PC-9 (cell line): ENCODE results near the gene RTN3.

Experiments
- CTCF ChIP-seq: fragments of 200-600 bp; sonication (generic); conservative IDR thresholded peaks from 2 replicates; pipeline ENCODE4 v1.6.1; 2017; ENCODE audit warnings: mixed run types, antibody characterized with exemption, mild to moderate bottlenecking, moderate library complexity
- EZH2 ChIP-seq: fragments of 200-600 bp; sonication (generic); IDR thresholded peaks from 2 replicates; pipeline ENCODE4 v1.8.0; 2017; ENCODE audit warnings: antibody characterized with exemption, low read depth

- no peak for TF ChIP-seq CTCF
- no peak for TF ChIP-seq EZH2
These were observed 24.2 kb downstream of the RTN3 start for GRCh38 chr11:63705526-63705925.
